Natural killer cell treated with Interleukin-12 subunit alpha and Interleukin-12 subunit beta and Interleukin-15 and Interleukin-18, amount 100 ng/mL, for 72 hours (primary cell): Measurements from ENCODE around the gene SOD1. TPM values are rescaled to one million over a fixed set of nuclear protein-coding genes. Genes with fewer than 3 reads are reported as not detected.

Source experiments
- ATAC-seq, 2 donors: fragments of 150-1000 bp; cut with Tn5 transposase in 1 of 2; sonication (Bioruptor Pico), chemical (Tn5 transposase) in 1 of 2; 2 replicates each; pipeline ENCODE4 v1.10.0; 2021
- DNase-seq: peaks from one replicate; pipeline ENCODE4 v3.0.0; 2022; ENCODE audit warnings: low spot score
- H3K27ac Mint-ChIP-seq, 2 donors: 1 replicate in 1 of 2; 2 replicates in 1 of 2; pipeline ENCODE4 v1.8.0; 2022; ENCODE audit warnings: mixed read lengths in 2 of 2, mild to moderate bottlenecking in 1 of 2, moderate library complexity in 1 of 2
- H3K27me3 Mint-ChIP-seq, 2 donors: 1 replicate in 1 of 2; 2 replicates in 1 of 2; pipeline ENCODE4 v1.8.0; 2022; ENCODE audit warnings: mixed read lengths in 2 of 2
- H3K36me3 Mint-ChIP-seq: one replicate; pipeline ENCODE4 v1.8.0; 2022; ENCODE audit warnings: mixed read lengths
- H3K4me1 Mint-ChIP-seq, 2 donors: 1 replicate in 1 of 2; 2 replicates in 1 of 2; pipeline ENCODE4 v1.8.0; 2022; ENCODE audit warnings: low read depth in 2 of 2, mixed read lengths in 2 of 2, mild to moderate bottlenecking in 1 of 2
- H3K4me3 Mint-ChIP-seq: one replicate; pipeline ENCODE4 v1.8.0; 2022; ENCODE audit warnings: mixed read lengths
- H3K9me3 Mint-ChIP-seq: 2 replicates; pipeline ENCODE4 v1.8.0; 2022; ENCODE audit warnings: mixed read lengths
- total RNA-seq, 2 donors: library from RNA; stranded (reverse); gene quantifications; one replicate each; pipeline ENCODE4 v1.2.3, GENCODE V29; 2022

SOD1 gene
- total RNA-seq, 2 donors from 2014 or later = 209 to 228 TPM

GRCh38 chr21:31710586-31710985, 51.1 kb downstream of the SOD1 start:
- H3K36me3 Mint-ChIP-seq = no peaks in the 10 kb centered on the region
- no peak for DNase-seq
- no peak for ATAC-seq
- no peak overlapping the region for H3K27ac Mint-ChIP-seq
- H3K4me3 Mint-ChIP-seq = no peak overlapping the region
- peaks cover 51 to 62% of the 10 kb centered on the region in 2 donors for H3K4me1 Mint-ChIP-seq
- no peaks in the 10 kb centered on the region for H3K9me3 Mint-ChIP-seq
- H3K27me3 Mint-ChIP-seq = no peaks in the 10 kb centered on the region

GRCh38 chr21:31711326-31711725, 51.8 kb downstream of the SOD1 start:
- ATAC-seq = no peak
- no peaks in the 10 kb centered on the region for H3K36me3 Mint-ChIP-seq
- no peak overlapping the region for H3K4me3 Mint-ChIP-seq
- H3K27ac Mint-ChIP-seq = no peak overlapping the region
- H3K27me3 Mint-ChIP-seq = no peaks in the 10 kb centered on the region
- no peak for DNase-seq
- H3K4me1 Mint-ChIP-seq = peaks cover 51 to 65% of the 10 kb centered on the region in 2 donors
- H3K9me3 Mint-ChIP-seq = no peaks in the 10 kb centered on the region

- Mint-ChIP-seq H3K27ac (no peak overlapping the region), H3K4me1 (peaks cover 52 to 66% of the 10 kb centered on the region in 2 donors), H3K4me3 (no peak overlapping the region), H3K9me3 (no peaks in the 10 kb centered on the region), H3K27me3 (no peaks in the 10 kb centered on the region), H3K36me3 (no peaks in the 10 kb centered on the region)
- ATAC-seq (no peak), DNase-seq (no peak)
Observed at GRCh38 chr21:31711745-31712285, 52.3 kb downstream of the SOD1 start.

- Mint-ChIP-seq H3K27ac (peak overlapping the region in 1 of 2 donors; percentile 35), H3K4me1 (peaks cover 47 to 62% of the 10 kb centered on the region in 2 donors), H3K4me3 (peak overlapping the region; percentile 9), H3K27me3 (no peaks in the 10 kb centered on the region), H3K36me3 (no peaks in the 10 kb centered on the region), H3K9me3 (no peaks in the 10 kb centered on the region)
- DNase-seq = no peak
- no peak for ATAC-seq
Observed at GRCh38 chr21:31713115-31713514, 53.6 kb downstream of the SOD1 start.

GRCh38 chr21:31713973-31714740, 54.7 kb downstream of the SOD1 start:
- Mint-ChIP-seq H3K27ac (peak overlapping the region; percentile 68 to 78), H3K9me3 (no peaks in the 10 kb centered on the region), H3K4me3 (peak overlapping the region; percentile 0), H3K27me3 (no peaks in the 10 kb centered on the region), H3K4me1 (peaks cover 48 to 64% of the 10 kb centered on the region in 2 donors), H3K36me3 (no peaks in the 10 kb centered on the region)
- no peak for DNase-seq
- peak; percentile 63 to 95 for ATAC-seq

- H3K4me3 Mint-ChIP-seq = peak overlapping the region; percentile 16
- H3K27ac Mint-ChIP-seq = peak overlapping the region; percentile 68 to 78
Observed at GRCh38 chr21:31714741-31715365, 55.4 kb downstream of the SOD1 start.

GRCh38 chr21:31716106-31716505, 56.6 kb downstream of the SOD1 start:
- H3K36me3 Mint-ChIP-seq = no peaks in the 10 kb centered on the region
- H3K9me3 Mint-ChIP-seq = no peaks in the 10 kb centered on the region
- H3K4me1 Mint-ChIP-seq = peaks cover 45 to 62% of the 10 kb centered on the region in 2 donors
- no peak overlapping the region for H3K4me3 Mint-ChIP-seq
- DNase-seq = no peak
- no peaks in the 10 kb centered on the region for H3K27me3 Mint-ChIP-seq
- no peak for ATAC-seq
- peak overlapping the region in 1 of 2 donors; percentile 78 for H3K27ac Mint-ChIP-seq

More at GRCh38 chr21:31714741-31715365, 55.4 kb downstream of the SOD1 start:
- no peak for ATAC-seq
- H3K27me3 Mint-ChIP-seq = no peaks in the 10 kb centered on the region
- no peaks in the 10 kb centered on the region for H3K9me3 Mint-ChIP-seq
- peaks cover 45 to 59% of the 10 kb centered on the region in 2 donors for H3K4me1 Mint-ChIP-seq
- no peaks in the 10 kb centered on the region for H3K36me3 Mint-ChIP-seq
- no peak for DNase-seq

Other genes starting within 250 kb of the SOD1 start
- 10 to 100 TPM; 56.5 to 66.9 TPM for gene SCAF4, start 72.4 kb downstream of the SOD1 start, total RNA-seq
- under 1 TPM in 1 of 2 donors, not detected in 1; 0.07 TPM for gene HUNK, start 213.3 kb downstream of the SOD1 start, total RNA-seq